Measurements from ENCODE around the gene RPUSD4.

RPUSD4 gene

GRCh38 chr11:126186025-126186698, 25.3 kb downstream of the RPUSD4 start:
- Histone ChIP-seq H3K27me3 (ENCODE audit: low read depth) (no peaks in the 10 kb centered on the region), H3K4me3 (no peak overlapping the region), H3K9me3 (no peaks in the 10 kb centered on the region), H3K36me3 (replicated peaks) (no peaks in the 10 kb centered on the region; the same call in 1 of the 2 replicates), H3K4me1 (no peaks in the 10 kb centered on the region)
- no peak for DNase-seq (ENCODE audit: low spot score in 2 of 2)
- in situ Hi-C loops (cut with MboI; ENCODE audit: low sequenced_read_pairs), result loop anchor here (5.0 kb wide), 1 partner anchor 259 kb away; no protein-coding TSS in a partner anchor

- in situ Hi-C loops (cut with MboI; ENCODE audit: low sequenced_read_pairs), result loop anchor here (5.0 kb wide), 1 partner anchor 258 kb away; no protein-coding TSS in a partner anchor
- no peak for DNase-seq (ENCODE audit: low spot score in 2 of 2)
- H3K4me1 ChIP-seq, result no peaks in the 10 kb centered on the region
Observed at GRCh38 chr11:126185259-126186024, 26.0 kb downstream of the RPUSD4 start.

DNA sequence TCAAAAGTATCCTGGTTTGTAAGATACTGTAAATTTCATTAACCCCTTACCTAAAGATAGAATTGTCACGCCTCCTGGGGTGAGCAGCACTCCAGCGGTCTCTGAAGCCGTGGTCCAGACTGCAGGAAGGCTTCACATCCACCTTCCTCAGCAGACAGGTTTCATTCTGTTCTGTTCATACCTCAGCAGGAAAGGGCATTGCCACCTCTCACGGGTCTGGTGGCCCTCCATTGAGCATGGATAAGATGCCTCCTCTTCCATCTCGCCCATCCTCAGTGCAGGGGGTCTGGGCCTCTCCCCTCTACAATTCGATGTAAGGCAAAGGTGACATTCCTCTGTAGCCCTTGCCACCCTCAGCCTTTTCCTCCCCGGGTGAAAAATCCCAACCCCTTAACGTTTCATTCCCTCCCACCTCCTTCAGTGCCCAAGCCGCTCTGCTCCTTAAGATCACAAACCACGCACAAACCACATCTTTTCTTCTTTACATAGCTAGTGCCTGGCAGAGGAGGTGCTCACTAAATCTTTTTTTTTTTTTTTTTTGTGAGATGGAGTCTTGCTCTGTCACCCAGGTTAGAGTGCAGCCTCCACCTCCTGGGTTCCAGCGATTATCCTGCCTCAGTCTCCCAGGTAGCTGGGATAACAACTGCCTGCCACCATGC, 28.5 kb downstream of the RPUSD4 start:
- no peak for DNase-seq (ENCODE audit: low spot score in 2 of 2)
- H3K27me3 ChIP-seq (ENCODE audit: low read depth), result no peaks in the 10 kb centered on the region
- H3K36me3 ChIP-seq (replicated peaks), result no peaks in the 10 kb centered on the region
- no peaks in the 10 kb centered on the region for H3K9me3 ChIP-seq
- H3K4me3 ChIP-seq, result no peak overlapping the region
- H3K4me1 ChIP-seq, result no peaks in the 10 kb centered on the region
- in situ Hi-C loops (cut with MboI; ENCODE audit: low sequenced_read_pairs), result no loop called here

More at GRCh38 chr11:126185259-126186024, 26.0 kb downstream of the RPUSD4 start:
- Histone ChIP-seq H3K4me3 (no peak overlapping the region), H3K36me3 (replicated peaks) (no peaks in the 10 kb centered on the region), H3K27me3 (ENCODE audit: low read depth) (no peaks in the 10 kb centered on the region), H3K9me3 (no peaks in the 10 kb centered on the region)

DNA sequence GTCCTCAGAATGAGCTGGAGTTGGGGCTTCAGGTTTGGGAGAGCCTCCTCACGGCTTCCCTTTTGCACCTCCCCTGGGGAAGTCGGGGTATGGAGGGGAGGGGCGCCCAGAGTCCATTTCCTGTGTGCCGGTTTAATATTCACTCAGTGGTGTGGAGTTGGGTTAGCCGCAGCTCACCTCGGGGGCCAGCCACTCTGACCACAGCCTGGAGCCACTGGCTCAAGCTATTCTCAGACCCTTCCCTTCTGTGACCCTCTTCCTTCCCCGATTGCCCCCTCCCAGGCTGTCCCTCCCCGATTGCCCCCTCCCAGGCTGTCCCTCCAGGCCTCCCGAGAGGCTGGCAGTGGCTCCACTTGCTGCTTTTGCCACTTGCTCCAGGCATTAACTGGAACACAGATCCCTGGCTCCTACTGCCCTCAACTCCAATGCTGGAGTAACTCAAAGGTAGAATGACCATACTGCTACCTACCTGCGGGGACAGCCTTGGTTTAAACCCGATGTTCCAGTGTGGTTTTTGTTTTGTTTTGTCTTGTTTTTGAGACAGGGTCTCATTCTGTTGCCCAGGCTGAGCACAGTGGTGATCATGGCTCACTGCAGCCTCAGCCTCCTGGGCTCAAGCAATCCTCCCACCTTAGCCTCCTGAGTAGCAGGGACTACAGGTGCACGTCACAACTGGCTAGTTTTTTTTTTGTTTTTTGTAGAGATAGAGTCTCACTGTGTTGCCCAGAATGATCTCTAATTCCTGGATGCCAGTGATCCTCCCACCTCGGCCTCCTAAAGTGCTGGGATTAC, 29.3 kb downstream of the RPUSD4 start:
- H3K9me3 ChIP-seq, result no peaks in the 10 kb centered on the region
- in situ Hi-C loops (cut with MboI; ENCODE audit: low sequenced_read_pairs), result no loop called here

DNA sequence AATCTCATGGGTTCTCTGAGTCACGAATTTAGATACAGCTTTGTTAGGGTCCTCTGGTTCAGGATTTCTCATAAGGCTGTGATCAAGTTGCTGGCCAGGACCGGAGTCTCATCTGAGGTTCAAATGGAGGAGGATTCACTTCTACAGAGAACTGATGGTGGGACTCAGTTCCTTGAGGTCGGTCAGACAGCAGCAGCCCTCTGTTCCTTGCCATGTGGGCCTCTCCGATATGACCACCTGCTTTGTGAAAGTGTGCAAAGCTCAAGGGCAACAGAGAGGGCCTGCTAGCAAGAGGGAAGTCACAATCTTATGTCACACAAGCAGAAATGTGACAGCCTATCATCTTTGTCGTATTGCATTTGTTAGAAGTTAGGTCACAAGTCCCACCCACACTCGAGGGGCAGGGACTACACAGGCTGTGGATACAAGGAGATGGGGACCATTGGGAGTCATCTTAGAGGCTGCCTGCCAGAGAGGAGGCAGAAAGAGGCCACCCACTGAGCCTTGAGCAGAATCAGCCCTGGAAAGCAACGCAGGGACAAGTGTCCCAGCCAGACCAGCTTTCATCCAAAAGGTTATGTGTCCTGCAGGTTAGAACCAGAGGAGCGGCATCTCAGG, 34.5 kb downstream of the RPUSD4 start:
- H3K36me3 ChIP-seq (replicated peaks), result no peaks in the 10 kb centered on the region
- in situ Hi-C loops (cut with MboI; ENCODE audit: low sequenced_read_pairs), result no loop called here

More for the DNA sequence above, 29.3 kb downstream of the RPUSD4 start:
- Histone ChIP-seq H3K27me3 (ENCODE audit: low read depth) (no peaks in the 10 kb centered on the region), H3K4me3 (no peak overlapping the region), H3K36me3 (replicated peaks) (no peaks in the 10 kb centered on the region), H3K4me1 (no peaks in the 10 kb centered on the region)
- no peak for DNase-seq (ENCODE audit: low spot score in 2 of 2)

GRCh38 chr11:126175393-126175792, 36.1 kb downstream of the RPUSD4 start:
- no peaks in the 10 kb centered on the region for H3K36me3 ChIP-seq (replicated peaks)
- in situ Hi-C loops (cut with MboI; ENCODE audit: low sequenced_read_pairs), result no loop called here
- no peaks in the 10 kb centered on the region for H3K4me1 ChIP-seq
- no peak overlapping the region for H3K4me3 ChIP-seq
- H3K27me3 ChIP-seq (ENCODE audit: low read depth), result no peaks in the 10 kb centered on the region
- no peak for DNase-seq (ENCODE audit: low spot score in 2 of 2)
- H3K9me3 ChIP-seq, result no peaks in the 10 kb centered on the region

More for the DNA sequence above, 34.5 kb downstream of the RPUSD4 start:
- Histone ChIP-seq H3K27me3 (ENCODE audit: low read depth) (no peaks in the 10 kb centered on the region), H3K4me1 (no peaks in the 10 kb centered on the region), H3K9me3 (no peaks in the 10 kb centered on the region), H3K4me3 (no peak overlapping the region)
- DNase-seq (ENCODE audit: low spot score in 2 of 2), result no peak

DNA sequence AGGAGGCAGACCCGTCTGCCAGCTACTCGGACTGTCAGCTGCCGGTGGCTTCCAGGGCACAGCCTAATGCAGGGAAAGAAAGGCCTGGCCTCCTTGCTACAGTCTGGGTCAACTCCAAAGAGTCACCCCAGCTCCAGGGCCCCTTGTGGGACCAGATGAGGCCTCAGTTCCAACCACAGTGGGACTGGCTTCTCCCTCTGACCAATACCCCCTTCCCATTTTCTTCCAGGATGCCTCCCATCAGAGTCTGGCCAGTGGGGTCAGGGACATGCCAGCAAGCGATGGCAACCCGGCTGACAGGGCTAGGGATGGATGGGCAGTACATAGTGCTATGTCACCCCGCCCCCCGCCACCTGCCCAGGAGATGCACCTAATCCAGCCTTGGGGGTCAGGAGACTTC, 36.6 kb downstream of the RPUSD4 start:
- Histone ChIP-seq H3K36me3 (replicated peaks) (no peaks in the 10 kb centered on the region), H3K9me3 (no peaks in the 10 kb centered on the region), H3K27me3 (ENCODE audit: low read depth) (no peaks in the 10 kb centered on the region), H3K4me3 (no peak overlapping the region), H3K4me1 (no peaks in the 10 kb centered on the region)
- in situ Hi-C loops (cut with MboI; ENCODE audit: low sequenced_read_pairs), result no loop called here
- DNase-seq (ENCODE audit: low spot score in 2 of 2), result no peak

- no peaks in the 10 kb centered on the region for H3K9me3 ChIP-seq
- H3K4me1 ChIP-seq, result no peaks in the 10 kb centered on the region
- in situ Hi-C loops (cut with MboI; ENCODE audit: low sequenced_read_pairs), result no loop called here
- no peaks in the 10 kb centered on the region for H3K27me3 ChIP-seq (ENCODE audit: low read depth)
- no peaks in the 10 kb centered on the region for H3K36me3 ChIP-seq (replicated peaks)
- no peak for DNase-seq (ENCODE audit: low spot score in 2 of 2)
- H3K4me3 ChIP-seq, result no peak overlapping the region
Observed at GRCh38 chr11:126173257-126173656, 38.2 kb downstream of the RPUSD4 start.

DNA sequence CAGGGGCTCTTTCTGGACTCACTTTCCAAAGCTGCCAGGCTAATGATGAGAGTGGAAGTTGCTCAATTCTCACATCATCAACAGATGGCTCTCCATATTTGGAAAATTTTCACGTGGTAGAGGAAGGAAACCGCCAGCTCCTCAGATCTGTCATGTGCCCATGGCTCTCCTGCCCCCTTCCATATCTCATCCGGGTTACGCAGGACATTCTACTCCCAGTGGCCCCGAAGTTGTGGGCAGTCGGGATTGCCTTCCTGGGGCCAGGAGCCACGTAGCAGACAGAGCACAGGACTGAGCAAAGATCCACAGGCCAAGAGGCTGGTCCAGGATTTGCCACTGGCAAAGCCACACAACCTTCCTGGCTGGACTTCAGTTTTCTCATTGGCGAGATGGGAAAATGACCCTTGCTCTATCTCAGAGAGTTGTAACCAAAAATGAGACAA, 38.8 kb downstream of the RPUSD4 start:
- H3K9me3 ChIP-seq, result no peaks in the 10 kb centered on the region
- no peaks in the 10 kb centered on the region for H3K36me3 ChIP-seq (replicated peaks)
- DNase-seq (ENCODE audit: low spot score in 2 of 2), result no peak
- in situ Hi-C loops (cut with MboI; ENCODE audit: low sequenced_read_pairs), result no loop called here
- no peak overlapping the region for H3K4me3 ChIP-seq
- H3K27me3 ChIP-seq (ENCODE audit: low read depth), result no peaks in the 10 kb centered on the region
- H3K4me1 ChIP-seq, result no peaks in the 10 kb centered on the region

DNA sequence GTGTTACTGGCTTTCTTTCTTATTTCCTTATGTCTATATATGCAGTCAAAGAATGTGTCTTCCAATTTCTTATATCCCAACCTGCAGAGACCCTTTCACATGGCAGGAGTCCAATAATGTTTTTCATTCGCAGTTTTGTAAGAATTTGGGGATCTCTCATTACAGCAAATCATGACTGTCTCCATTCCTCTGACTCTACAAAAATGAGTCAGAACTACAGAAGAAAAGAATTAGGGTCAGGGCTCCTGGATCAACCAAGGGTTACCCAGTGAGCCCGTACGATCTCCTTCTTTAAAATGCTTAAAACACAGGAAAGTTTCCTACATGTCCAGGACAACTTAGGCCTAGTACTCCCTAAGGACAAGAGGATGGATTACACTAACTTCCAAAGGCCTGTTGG, 42.2 kb downstream of the RPUSD4 start:
- H3K9me3 ChIP-seq, result no peaks in the 10 kb centered on the region
- H3K36me3 ChIP-seq (replicated peaks), result no peaks in the 10 kb centered on the region
- H3K4me1 ChIP-seq, result no peaks in the 10 kb centered on the region
- in situ Hi-C loops (cut with MboI; ENCODE audit: low sequenced_read_pairs), result no loop called here
- DNase-seq (ENCODE audit: low spot score in 2 of 2), result no peak
- no peak overlapping the region for H3K4me3 ChIP-seq
- no peaks in the 10 kb centered on the region for H3K27me3 ChIP-seq (ENCODE audit: low read depth)

GRCh38 chr11:126167488-126167887, 44.0 kb downstream of the RPUSD4 start:
- H3K4me1 ChIP-seq, result no peaks in the 10 kb centered on the region
- no peaks in the 10 kb centered on the region for H3K27me3 ChIP-seq (ENCODE audit: low read depth)
- H3K36me3 ChIP-seq (replicated peaks), result no peaks in the 10 kb centered on the region
- in situ Hi-C loops (cut with MboI; ENCODE audit: low sequenced_read_pairs), result no loop called here
- H3K9me3 ChIP-seq, result no peaks in the 10 kb centered on the region
- no peak overlapping the region for H3K4me3 ChIP-seq
- DNase-seq (ENCODE audit: low spot score in 2 of 2), result no peak

- Histone ChIP-seq H3K4me1 (no peaks in the 10 kb centered on the region), H3K4me3 (no peak overlapping the region), H3K36me3 (replicated peaks) (no peaks in the 10 kb centered on the region), H3K9me3 (no peaks in the 10 kb centered on the region), H3K27me3 (ENCODE audit: low read depth) (no peaks in the 10 kb centered on the region)
- in situ Hi-C loops (cut with MboI; ENCODE audit: low sequenced_read_pairs), result no loop called here
- DNase-seq (ENCODE audit: low spot score in 2 of 2), result no peak
Observed at GRCh38 chr11:126166413-126166812, 45.0 kb downstream of the RPUSD4 start.

- in situ Hi-C loops (cut with MboI; ENCODE audit: low sequenced_read_pairs), result no loop called here
- Histone ChIP-seq H3K4me1 (no peaks in the 10 kb centered on the region), H3K27me3 (ENCODE audit: low read depth) (no peaks in the 10 kb centered on the region), H3K4me3 (no peak overlapping the region), H3K36me3 (replicated peaks) (no peaks in the 10 kb centered on the region), H3K9me3 (no peaks in the 10 kb centered on the region)
- DNase-seq (ENCODE audit: low spot score in 2 of 2), result no peak
Observed at GRCh38 chr11:126165757-126166156, 45.7 kb downstream of the RPUSD4 start.
